SK-N-SH (cell line): ENCODE data around the gene FAF2.

Source experiments
- EZH2phosphoT487 ChIP-seq: fragments of 200-600 bp; sonication (generic); IDR thresholded peaks from 2 replicates; pipeline ENCODE4 v1.6.1; 2017; ENCODE audit warnings: low read depth, mixed run types, mild to moderate bottlenecking, antibody characterized with exemption, moderate library complexity, borderline replicate concordance
- GABPA ChIP-seq: IDR thresholded peaks from 2 replicates; pipeline ENCODE4 v1.4.0; 2012; ENCODE audit warnings: low read depth, mild to moderate bottlenecking
- MXI1 ChIP-seq: IDR thresholded peaks from 2 replicates; pipeline ENCODE4 v1.6.1; 2012; ENCODE audit warnings: mild to moderate bottlenecking, low read depth, low read length, improper control_type of control experiment
- TF ChIP-seq, protein P1 (sequence below): fragments of 200-600 bp; sonication (generic); IDR thresholded peaks from 2 replicates; pipeline ENCODE4 v1.6.1; 2017; ENCODE audit warnings: antibody characterized with exemption, mild to moderate bottlenecking, moderate library complexity
- TF ChIP-seq, protein P2 (sequence below): IDR thresholded peaks from 2 replicates; pipeline ENCODE4 v1.4.0; 2012; ENCODE audit warnings: low read depth

DNA sequence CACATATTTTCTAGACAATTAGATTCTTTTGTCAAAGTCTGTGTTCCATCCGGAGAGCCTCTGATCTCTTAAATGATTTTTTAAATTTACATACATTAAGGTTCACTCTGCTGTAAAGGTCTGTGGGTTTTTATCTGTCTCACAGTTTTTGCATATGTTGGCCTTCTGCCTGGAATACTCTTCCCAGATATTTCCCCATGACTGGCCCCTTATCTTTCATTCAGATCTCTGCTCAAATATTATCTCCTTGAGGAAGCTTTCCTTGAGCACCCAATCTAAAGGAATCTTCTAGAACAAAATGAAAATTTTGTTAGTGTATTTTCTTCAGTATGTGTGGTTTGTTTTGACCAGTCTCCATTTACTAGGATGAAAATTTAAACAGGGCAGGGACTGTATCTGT lies 26.3 kb downstream of the FAF2 start:
- TF ChIP-seq GABPA = no peak
- TF ChIP-seq, protein P1, sequence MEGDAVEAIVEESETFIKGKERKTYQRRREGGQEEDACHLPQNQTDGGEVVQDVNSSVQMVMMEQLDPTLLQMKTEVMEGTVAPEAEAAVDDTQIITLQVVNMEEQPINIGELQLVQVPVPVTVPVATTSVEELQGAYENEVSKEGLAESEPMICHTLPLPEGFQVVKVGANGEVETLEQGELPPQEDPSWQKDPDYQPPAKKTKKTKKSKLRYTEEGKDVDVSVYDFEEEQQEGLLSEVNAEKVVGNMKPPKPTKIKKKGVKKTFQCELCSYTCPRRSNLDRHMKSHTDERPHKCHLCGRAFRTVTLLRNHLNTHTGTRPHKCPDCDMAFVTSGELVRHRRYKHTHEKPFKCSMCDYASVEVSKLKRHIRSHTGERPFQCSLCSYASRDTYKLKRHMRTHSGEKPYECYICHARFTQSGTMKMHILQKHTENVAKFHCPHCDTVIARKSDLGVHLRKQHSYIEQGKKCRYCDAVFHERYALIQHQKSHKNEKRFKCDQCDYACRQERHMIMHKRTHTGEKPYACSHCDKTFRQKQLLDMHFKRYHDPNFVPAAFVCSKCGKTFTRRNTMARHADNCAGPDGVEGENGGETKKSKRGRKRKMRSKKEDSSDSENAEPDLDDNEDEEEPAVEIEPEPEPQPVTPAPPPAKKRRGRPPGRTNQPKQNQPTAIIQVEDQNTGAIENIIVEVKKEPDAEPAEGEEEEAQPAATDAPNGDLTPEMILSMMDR = no peak
- no peak for TF ChIP-seq MXI1
- TF ChIP-seq, protein P2, sequence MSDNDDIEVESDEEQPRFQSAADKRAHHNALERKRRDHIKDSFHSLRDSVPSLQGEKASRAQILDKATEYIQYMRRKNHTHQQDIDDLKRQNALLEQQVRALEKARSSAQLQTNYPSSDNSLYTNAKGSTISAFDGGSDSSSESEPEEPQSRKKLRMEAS = 0 out of 2 replicates have a peak, but pooled peaks have one; percentile 19
- no peak for TF ChIP-seq EZH2phosphoT487
